ENCODE results near the gene KTI12.

- TF ChIP-seq CTCF (IDR thresholded peaks at IDR 0.05) (no peak), EP300 (IDR thresholded peaks at IDR 0.05) (no peak)
Measured at GRCh38 chr1:51997974-51998382, 35.6 kb downstream of the KTI12 start.

All from ovary (tissue), 3 donors.